ENCODE measurements around the gene HNRNPAB.

HNRNPAB gene

DNA sequence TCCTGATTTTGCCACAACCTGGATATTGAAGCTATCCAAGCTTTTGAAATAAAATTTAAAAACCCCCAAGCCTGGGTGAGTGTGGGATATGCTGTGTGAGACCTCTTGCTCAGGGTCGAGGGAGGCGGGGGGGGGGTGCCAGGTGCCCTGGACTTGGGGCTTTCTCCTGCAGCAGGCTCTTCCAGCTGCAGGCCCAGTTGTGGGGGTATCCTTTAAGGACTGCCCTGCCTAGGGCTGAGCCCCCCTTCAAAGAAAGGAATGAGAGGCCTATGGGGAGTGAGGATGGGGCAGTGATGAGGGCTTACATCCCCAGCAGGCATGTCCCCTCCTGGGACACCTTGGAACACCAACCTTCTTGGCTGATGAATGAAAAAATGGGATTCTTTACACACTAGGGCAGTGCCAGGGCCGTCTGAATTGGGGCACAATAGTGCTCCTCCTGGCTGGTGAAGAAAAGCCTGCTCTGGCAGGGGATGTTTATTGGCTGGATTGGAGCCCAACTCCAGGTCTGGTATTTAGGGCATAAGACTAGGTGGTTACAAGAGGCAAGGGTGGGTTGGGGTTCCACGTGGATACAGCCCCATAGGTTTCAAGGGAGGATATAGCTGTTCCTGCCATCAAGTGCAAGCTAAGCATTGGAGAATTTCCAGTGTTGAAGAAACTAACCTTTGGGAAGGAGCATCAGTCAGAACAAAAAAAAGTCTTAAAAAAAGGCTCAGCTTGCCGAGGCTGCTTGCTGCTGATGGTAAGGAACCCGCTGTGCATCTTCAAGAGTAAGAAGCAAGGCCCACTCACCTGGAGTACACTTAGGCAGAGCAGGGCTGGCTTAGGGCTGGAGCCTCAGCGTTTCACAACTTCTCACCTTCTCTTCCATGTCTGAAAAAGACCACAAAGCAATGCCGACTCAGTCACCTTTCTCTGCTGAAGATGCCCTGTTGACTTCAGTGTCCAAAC is 7.0 kb downstream of the HNRNPAB start:
- Histone ChIP-seq H2BK15ac (replicated peaks; ENCODE audit: low read depth) (no peak overlapping the region), H3K23ac (ENCODE audit: low read length) (no peak overlapping the region), H2BK120ac (ENCODE audit: low read depth, low read length) (no peak overlapping the region), H3K4me1 (ENCODE audit: control insufficient read depth, low read depth, low read length) (peaks cover 2% of the 10 kb centered on the region), H3K4me3 (ENCODE audit: low read length) (no peak overlapping the region), H3K9ac (ENCODE audit: low read length) (no peak overlapping the region), H4K8ac (ENCODE audit: low read depth, low read length) (no peak overlapping the region), H3K27me3 (ENCODE audit: insufficient read depth, low read length, poor library complexity) (no peaks in the 10 kb centered on the region), H3K36me3 (ENCODE audit: control insufficient read depth, insufficient read depth, low read length) (peaks cover 60% of the 10 kb centered on the region), H3K56ac (ENCODE audit: low read length) (no peak overlapping the region), H3K4ac (ENCODE audit: low read depth, low read length) (no peak overlapping the region), H3K18ac (ENCODE audit: low read length) (no peak overlapping the region), H2BK5ac (ENCODE audit: low read length) (no peak overlapping the region), H3K4me2 (ENCODE audit: low read length) (no peak overlapping the region), H3K27ac (ENCODE audit: low read depth, low read length) (no peak overlapping the region), H3K79me1 (ENCODE audit: low read length) (peaks cover 7% of the 10 kb centered on the region), H4K5ac (ENCODE audit: low read length) (no peak overlapping the region), H3K79me2 (ENCODE audit: control insufficient read depth, insufficient read depth, low read length) (peaks cover 23% of the 10 kb centered on the region), H2AK5ac (ENCODE audit: low read length) (no peak overlapping the region)
- WGBS (ENCODE audit: extremely low coverage, insufficient coverage, low lambda C conversion rate): no CpG with 5 or more reads among the region's 8 CpGs
- DNase-seq: no peak

- Histone ChIP-seq H3K4ac (ENCODE audit: low read depth, low read length) (no peak overlapping the region), H3K79me2 (ENCODE audit: control insufficient read depth, insufficient read depth, low read length) (peaks cover 12% of the 10 kb centered on the region), H2AK5ac (ENCODE audit: low read length) (no peak overlapping the region), H3K23ac (ENCODE audit: low read length) (no peak overlapping the region), H4K8ac (ENCODE audit: low read depth, low read length) (no peak overlapping the region), H2BK5ac (ENCODE audit: low read length) (no peak overlapping the region), H3K4me1 (ENCODE audit: control insufficient read depth, low read depth, low read length) (no peaks in the 10 kb centered on the region), H3K18ac (ENCODE audit: low read length) (no peak overlapping the region), H2BK15ac (replicated peaks; ENCODE audit: low read depth) (no peak overlapping the region), H3K27ac (ENCODE audit: low read depth, low read length) (no peak overlapping the region), H3K4me2 (ENCODE audit: low read length) (no peak overlapping the region), H3K9ac (ENCODE audit: low read length) (no peak overlapping the region), H3K27me3 (ENCODE audit: insufficient read depth, low read length, poor library complexity) (no peaks in the 10 kb centered on the region), H2BK120ac (ENCODE audit: low read depth, low read length) (no peak overlapping the region), H3K56ac (ENCODE audit: low read length) (no peak overlapping the region), H3K36me3 (ENCODE audit: control insufficient read depth, insufficient read depth, low read length) (peaks cover 52% of the 10 kb centered on the region), H3K4me3 (ENCODE audit: low read length) (no peak overlapping the region), H4K5ac (ENCODE audit: low read length) (no peak overlapping the region), H3K79me1 (ENCODE audit: low read length) (peaks cover 5% of the 10 kb centered on the region)
- no CpG with 5 or more reads among the region's 3 CpGs for WGBS (ENCODE audit: extremely low coverage, insufficient coverage, low lambda C conversion rate)
- DNase-seq: no peak
Observed at GRCh38 chr5:178212241-178213002, 8.1 kb downstream of the HNRNPAB start.

- H3K36me3 ChIP-seq (ENCODE audit: control insufficient read depth, insufficient read depth, low read length): peaks cover 47% of the 10 kb centered on the region
- no peak overlapping the region for H3K27ac ChIP-seq (ENCODE audit: low read depth, low read length)
- no CpG with 5 or more reads among the region's 4 CpGs for WGBS (ENCODE audit: extremely low coverage, insufficient coverage, low lambda C conversion rate)
Observed at GRCh38 chr5:178213003-178213461, 8.7 kb downstream of the HNRNPAB start.

GRCh38 chr5:178213748-178214151 is 9.4 kb downstream of the HNRNPAB start:
- peaks cover 2% of the 10 kb centered on the region for H3K79me2 ChIP-seq (ENCODE audit: control insufficient read depth, insufficient read depth, low read length)
- H3K23ac ChIP-seq (ENCODE audit: low read length): no peak overlapping the region
- whole genome bisulfite sequencing (ENCODE audit: extremely low coverage, insufficient coverage, low lambda C conversion rate): no CpG with 5 or more reads among the region's 8 CpGs
- H3K9ac ChIP-seq (ENCODE audit: low read length): no peak overlapping the region
- no peak overlapping the region for H3K18ac ChIP-seq (ENCODE audit: low read length)
- DNase-seq: peak; percentile 67
- peaks cover 1% of the 10 kb centered on the region for H3K79me1 ChIP-seq (ENCODE audit: low read length)
- no peak overlapping the region for H3K4ac ChIP-seq (ENCODE audit: low read depth, low read length)
- no peak overlapping the region for H3K4me2 ChIP-seq (ENCODE audit: low read length)
- H2BK15ac ChIP-seq (replicated peaks; ENCODE audit: low read depth): no peak overlapping the region
- no peak overlapping the region for H3K27ac ChIP-seq (ENCODE audit: low read depth, low read length)
- no peak overlapping the region for H4K8ac ChIP-seq (ENCODE audit: low read depth, low read length)
- no peaks in the 10 kb centered on the region for H3K4me1 ChIP-seq (ENCODE audit: control insufficient read depth, low read depth, low read length)
- H3K27me3 ChIP-seq (ENCODE audit: insufficient read depth, low read length, poor library complexity): no peaks in the 10 kb centered on the region
- no peak overlapping the region for H2BK5ac ChIP-seq (ENCODE audit: low read length)
- no peak overlapping the region for H2BK120ac ChIP-seq (ENCODE audit: low read depth, low read length)
- H2AK5ac ChIP-seq (ENCODE audit: low read length): no peak overlapping the region
- no peak overlapping the region for H3K56ac ChIP-seq (ENCODE audit: low read length)
- no peak overlapping the region for H4K5ac ChIP-seq (ENCODE audit: low read length)
- H3K36me3 ChIP-seq (ENCODE audit: control insufficient read depth, insufficient read depth, low read length): peaks cover 45% of the 10 kb centered on the region
- no peak overlapping the region for H3K4me3 ChIP-seq (ENCODE audit: low read length)

More at GRCh38 chr5:178213003-178213461, 8.7 kb downstream of the HNRNPAB start:
- Histone ChIP-seq H3K27me3 (ENCODE audit: insufficient read depth, low read length, poor library complexity) (no peaks in the 10 kb centered on the region), H4K8ac (ENCODE audit: low read depth, low read length) (no peak overlapping the region), H3K79me2 (ENCODE audit: control insufficient read depth, insufficient read depth, low read length) (peaks cover 6% of the 10 kb centered on the region), H3K4ac (ENCODE audit: low read depth, low read length) (no peak overlapping the region), H2BK5ac (ENCODE audit: low read length) (no peak overlapping the region), H2BK120ac (ENCODE audit: low read depth, low read length) (no peak overlapping the region), H2BK15ac (replicated peaks; ENCODE audit: low read depth) (no peak overlapping the region), H3K56ac (ENCODE audit: low read length) (no peak overlapping the region), H3K4me2 (ENCODE audit: low read length) (no peak overlapping the region), H3K4me3 (ENCODE audit: low read length) (no peak overlapping the region), H4K5ac (ENCODE audit: low read length) (no peak overlapping the region), H3K18ac (ENCODE audit: low read length) (no peak overlapping the region), H3K9ac (ENCODE audit: low read length) (no peak overlapping the region), H2AK5ac (ENCODE audit: low read length) (no peak overlapping the region), H3K4me1 (ENCODE audit: control insufficient read depth, low read depth, low read length) (no peaks in the 10 kb centered on the region), H3K79me1 (ENCODE audit: low read length) (peaks cover 2% of the 10 kb centered on the region), H3K23ac (ENCODE audit: low read length) (no peak overlapping the region)
- no peak for DNase-seq

- Histone ChIP-seq H3K4me3 (ENCODE audit: low read length) (no peak overlapping the region), H4K8ac (ENCODE audit: low read depth, low read length) (no peak overlapping the region), H3K9ac (ENCODE audit: low read length) (no peak overlapping the region), H3K27me3 (ENCODE audit: insufficient read depth, low read length, poor library complexity) (no peaks in the 10 kb centered on the region), H3K4me2 (ENCODE audit: low read length) (no peak overlapping the region), H3K27ac (ENCODE audit: low read depth, low read length) (no peak overlapping the region), H3K36me3 (ENCODE audit: control insufficient read depth, insufficient read depth, low read length) (peaks cover 40% of the 10 kb centered on the region), H3K79me1 (ENCODE audit: low read length) (peaks cover 1% of the 10 kb centered on the region), H3K23ac (ENCODE audit: low read length) (no peak overlapping the region), H4K5ac (ENCODE audit: low read length) (no peak overlapping the region), H2BK15ac (replicated peaks; ENCODE audit: low read depth) (no peak overlapping the region), H2BK120ac (ENCODE audit: low read depth, low read length) (no peak overlapping the region), H2AK5ac (ENCODE audit: low read length) (no peak overlapping the region), H3K4ac (ENCODE audit: low read depth, low read length) (no peak overlapping the region), H2BK5ac (ENCODE audit: low read length) (no peak overlapping the region), H3K18ac (ENCODE audit: low read length) (no peak overlapping the region), H3K79me2 (ENCODE audit: control insufficient read depth, insufficient read depth, low read length) (no peaks in the 10 kb centered on the region), H3K56ac (ENCODE audit: low read length) (no peak overlapping the region), H3K4me1 (ENCODE audit: control insufficient read depth, low read depth, low read length) (no peaks in the 10 kb centered on the region)
- WGBS (ENCODE audit: extremely low coverage, insufficient coverage, low lambda C conversion rate): no CpG with 5 or more reads among the region's 6 CpGs
- no peak for DNase-seq
Observed at GRCh38 chr5:178214160-178214803, 9.9 kb downstream of the HNRNPAB start.

Data from mesendoderm (in vitro differentiated cells).